HG03066 (cell line): ENCODE results near the gene IL17RD.

Experiments
- ATAC-seq: cut with Tn5 transposase; IDR thresholded peaks from one replicate; pipeline ENCODE4 v1.9.1; 2021; ENCODE audit warnings: low read depth; ENCODE audit not compliant: unreplicated experiment

IL17RD gene

DNA sequence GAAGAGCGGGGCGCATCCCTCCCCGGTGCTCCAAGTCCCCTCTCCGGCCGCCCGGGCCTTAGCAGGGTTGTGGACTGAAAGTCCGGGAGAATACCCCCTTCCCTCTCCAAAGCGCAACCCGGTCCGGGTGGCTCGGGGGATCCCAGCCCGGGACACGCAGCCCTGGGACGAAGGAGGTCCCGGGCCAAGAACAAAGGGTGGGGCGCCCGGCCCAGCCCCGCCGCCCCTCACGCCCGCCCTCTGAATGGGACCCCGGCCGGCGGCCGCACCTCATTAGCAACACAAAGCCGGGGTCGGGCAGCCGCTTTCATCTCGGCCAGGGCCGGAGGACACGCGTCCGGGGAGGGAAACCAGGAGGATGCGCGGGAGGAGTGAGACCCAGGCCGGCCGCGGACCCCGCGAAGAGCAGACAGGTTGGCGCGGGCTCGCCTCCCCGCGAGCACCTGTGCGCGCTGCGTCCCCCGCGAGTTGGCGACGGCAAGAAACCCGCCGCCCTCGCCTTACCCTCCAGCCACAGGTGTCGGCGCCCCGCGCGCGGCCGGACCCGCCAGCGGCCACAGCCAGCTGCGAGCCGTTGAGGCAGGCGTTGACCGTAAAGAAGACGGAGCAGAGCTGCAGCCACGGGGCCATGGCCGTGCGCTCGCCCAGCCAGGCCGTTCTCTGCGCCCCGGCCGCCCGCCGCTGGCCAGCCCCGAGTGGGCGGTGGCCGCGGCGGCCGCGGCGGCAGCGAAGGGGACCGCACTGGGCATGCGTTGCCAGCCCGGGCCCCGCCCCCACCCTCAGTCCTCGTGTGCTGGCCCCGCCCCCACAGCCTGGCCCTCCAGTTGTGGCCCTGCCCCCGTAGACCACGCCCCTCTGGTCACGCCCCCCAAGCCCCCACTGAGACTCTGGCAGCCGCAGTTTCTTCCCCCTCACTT, at the start of gene IL17RD:
Gene IL17RD (minus strand): TSS at position 697 of the 917 bp plus-strand sequence. CDS start 67 bp downstream, at position 630.
- no peak for ATAC-seq

DNA sequence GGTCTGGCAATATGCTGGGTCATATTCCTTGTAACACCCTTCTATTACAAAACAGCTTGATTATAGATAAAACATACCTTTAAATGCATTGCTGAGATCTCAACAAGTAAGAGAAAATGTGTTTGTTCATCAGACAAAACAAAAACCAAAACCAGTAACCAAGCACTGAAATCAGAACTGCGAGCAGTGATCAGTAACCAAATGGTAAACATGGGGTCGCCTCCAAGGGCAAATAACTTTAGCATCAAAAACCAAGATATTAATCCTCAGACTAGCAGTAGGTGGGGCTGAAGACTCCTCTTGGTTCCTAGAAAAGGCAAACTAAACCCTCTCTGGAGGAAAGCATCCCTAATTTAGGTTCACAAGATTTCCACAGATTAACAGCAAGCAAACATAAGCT, 41.3 kb upstream of the IL17RD start:
- no peak for ATAC-seq

DNA sequence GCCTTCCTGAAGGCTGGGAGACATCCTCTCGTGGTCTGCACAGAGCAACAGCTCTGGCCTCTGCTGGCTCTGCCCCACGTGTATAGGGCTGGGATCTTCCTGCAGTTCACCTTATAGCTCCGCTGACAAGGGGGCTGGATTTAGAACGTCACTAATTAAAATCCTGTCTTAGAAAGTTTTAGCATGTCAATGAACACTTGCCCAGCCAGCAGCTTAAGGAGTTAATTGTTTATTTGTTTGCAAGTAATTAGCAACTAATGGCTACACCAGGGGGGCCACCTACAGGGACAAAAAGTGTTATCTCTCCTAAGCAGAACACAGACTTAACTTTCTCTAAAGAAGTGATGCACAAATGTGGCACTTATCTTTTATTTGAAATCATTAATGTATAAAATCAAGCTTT, 34.7 kb upstream of the IL17RD start, which contains the start of gene HESX1:
Gene HESX1 (minus strand): TSS at position 84 of the 403 bp plus-strand sequence. CDS start 60 bp downstream, at position 24.
- ATAC-seq, result no peak

DNA sequence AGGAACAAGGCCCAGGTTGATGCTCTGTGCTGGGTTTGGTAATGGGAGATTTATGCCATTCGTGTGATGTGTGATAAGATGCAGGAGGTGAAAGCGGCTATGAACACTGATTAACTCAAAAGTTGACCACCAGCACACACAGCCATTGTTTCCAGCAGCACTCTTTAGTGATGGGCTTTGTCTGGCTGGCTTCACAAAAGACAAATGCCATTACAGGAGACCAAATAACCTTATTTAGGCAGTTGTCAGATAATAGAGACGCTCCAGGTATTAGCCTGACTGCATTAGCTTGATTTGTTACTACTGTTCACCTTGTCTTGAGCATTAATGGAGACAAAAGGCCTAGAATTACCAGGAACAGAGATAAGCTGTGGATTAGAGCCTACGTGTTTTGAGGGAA, 29.5 kb upstream of the IL17RD start:
- no peak for ATAC-seq

DNA sequence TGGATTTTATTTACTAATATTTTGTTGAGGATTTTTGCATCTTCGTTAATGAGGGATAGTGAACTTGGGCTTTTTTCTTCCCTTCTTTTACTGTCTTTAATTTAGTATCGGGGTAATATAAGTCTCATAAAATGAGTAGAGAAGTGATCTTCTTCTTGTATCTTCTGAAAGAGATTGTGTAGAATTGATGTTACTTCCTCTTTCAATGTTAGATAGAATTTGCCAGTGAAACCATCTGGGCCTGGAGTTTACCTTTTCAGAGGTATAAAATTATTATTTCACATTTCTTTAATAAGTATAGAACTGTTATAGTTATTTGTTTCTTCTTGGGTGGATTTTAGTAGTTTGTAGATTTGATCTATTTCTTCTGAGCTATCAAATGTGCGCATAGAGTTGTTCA, 26.9 kb upstream of the IL17RD start:
- no peak for ATAC-seq

DNA sequence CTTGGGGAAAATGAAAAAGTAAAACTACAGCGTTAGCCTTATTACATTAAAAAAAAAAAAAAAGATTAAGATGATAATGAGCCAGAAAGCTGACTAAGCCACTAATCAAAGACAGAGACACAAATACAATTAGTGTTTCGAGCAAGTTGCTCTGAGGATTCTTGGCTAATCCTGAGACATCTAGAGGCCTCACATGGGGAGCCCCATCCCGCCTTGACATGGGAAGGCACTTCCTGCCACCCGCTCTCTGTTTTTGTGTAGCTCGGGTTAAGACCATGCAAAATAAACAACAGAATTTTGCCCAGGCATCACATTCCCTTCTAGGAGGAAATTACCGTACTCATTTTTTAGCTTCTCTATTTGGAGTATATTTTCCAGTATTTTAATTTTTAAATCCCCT, 19.4 kb upstream of the IL17RD start:
- no peak for ATAC-seq

DNA sequence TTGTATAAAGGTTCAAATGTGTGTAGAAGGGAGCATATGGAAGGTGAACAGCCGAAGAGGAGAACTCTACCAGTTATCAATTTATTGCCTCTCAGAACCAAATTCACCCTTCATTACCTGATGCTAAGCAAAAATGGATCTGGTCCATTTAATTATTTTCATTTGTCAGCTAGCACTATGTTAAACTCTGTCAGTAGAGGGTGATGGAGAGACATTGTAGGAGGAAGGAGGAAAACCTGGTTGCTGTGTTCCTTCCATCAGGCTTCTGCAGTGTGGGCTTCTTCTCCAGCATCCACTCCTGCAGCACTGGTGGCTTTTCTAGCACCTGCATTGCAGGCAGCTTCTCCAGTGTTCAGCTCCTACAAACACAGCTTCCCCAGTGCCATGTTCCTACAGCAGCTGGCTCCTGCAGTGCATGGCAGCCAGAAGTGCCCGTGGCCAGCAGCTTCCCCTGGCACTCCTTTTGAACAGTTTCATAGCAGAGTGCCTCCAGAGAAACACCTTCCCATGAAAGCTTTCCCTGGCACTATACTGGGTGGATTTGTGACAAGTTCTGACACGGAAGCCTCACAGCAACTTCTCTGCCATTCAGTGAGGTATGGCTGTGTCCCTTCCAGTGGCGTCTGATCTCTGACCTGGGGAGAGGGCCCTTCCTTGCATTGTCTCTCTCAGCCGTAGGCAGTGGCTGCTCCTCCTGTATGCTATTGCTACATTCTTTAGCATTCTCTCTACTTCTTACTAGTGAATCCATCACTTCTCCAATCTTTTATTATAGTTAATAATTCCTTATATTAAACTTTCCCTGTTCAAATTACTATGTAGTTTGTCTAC, 14.6 kb upstream of the IL17RD start:
- ATAC-seq, result no peak

DNA sequence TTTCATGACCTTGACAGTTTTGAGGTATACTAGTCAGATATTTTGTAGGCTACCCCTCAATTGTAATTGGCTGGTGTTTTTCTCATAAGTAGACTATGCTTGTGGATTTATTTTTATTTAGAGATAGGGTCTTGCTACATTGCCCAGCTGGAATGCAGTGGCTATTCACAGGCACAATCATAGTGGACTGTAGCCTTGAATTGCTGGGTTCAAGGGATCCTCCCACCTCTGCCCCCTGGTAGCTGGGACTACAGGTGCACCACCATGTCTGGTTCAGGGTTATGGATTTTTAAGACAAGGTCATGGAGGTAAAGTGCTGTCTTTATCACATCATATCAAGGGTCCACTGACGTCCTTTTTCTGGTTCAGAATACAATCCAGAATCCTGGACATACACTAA, 10.9 kb upstream of the IL17RD start:
- ATAC-seq, result no peak

DNA sequence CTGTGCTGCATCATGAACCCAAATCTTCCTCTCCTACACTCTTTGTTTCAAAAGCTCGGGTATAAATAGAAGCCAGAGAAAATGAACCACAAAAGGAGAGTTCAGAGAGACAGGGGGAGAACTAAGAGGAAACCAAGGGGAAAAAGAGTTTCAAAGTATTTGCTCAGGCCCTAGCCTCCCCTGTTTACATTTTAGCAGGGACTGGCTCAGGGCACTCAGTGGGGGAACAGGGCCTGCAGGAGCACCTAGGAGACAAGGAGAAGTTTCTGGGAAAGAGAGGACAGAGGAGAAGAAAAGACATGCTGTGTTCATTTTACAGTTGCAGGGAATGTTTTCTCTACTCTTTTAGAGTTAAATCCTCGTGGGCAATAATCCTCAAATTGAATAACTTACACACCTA, 8.5 kb upstream of the IL17RD start:
- no peak for ATAC-seq

DNA sequence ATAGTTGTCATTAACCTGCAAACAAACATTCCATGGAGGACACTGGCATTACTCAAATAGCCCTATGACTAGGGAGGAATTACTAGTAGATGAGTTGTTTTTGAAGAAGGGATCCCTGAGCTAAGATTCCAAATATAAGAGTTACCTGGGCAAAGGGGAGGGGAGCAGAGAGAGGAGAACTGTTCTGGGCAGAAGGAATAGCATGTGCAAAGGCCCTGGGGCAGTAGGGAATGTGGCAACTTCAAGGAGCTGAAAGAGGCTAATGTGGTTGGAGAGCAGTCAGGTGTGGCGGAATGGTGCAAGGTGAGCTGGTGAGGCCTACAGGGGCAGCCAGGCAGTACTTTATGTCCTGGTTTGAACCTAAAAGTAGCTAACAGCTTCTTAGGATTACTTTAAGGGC, 5.8 kb upstream of the IL17RD start:
- ATAC-seq, result no peak

DNA sequence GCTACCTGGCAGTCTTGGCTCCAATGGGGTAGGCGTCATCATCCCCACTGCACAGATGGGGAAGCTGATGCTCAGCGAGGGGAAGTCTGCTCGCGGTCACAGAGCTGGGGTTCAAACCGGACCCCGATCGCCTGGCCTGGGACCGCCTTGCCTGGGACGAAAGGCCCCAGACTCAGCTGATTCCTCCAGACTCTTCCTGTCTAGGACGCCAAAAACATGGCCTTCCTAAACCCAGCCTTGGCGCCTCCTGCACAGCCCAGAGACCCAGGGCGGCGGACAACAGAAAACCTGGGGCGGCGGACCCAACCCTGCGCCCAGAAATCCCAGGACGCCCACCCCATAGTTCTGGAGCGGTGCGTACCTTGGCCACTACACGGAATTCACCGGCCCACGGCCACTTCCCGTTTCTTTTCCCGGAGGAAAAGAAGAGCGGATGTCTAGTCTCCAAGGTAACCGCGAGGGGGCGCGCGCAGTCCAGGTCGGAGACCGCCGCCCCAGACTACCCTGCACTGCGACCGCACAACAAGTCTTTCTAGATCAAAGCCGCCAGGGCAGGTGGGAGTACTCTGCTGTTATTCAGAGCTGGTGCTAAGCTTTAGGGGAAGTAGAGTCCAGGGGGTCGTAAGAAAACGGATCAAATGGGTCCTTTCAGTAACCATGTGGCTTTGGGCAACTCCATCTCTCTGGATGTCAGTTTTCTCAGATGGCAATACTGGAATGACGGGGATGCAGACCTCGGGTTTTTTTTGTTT, 4.9 kb upstream of the IL17RD start:
- no peak for ATAC-seq

DNA sequence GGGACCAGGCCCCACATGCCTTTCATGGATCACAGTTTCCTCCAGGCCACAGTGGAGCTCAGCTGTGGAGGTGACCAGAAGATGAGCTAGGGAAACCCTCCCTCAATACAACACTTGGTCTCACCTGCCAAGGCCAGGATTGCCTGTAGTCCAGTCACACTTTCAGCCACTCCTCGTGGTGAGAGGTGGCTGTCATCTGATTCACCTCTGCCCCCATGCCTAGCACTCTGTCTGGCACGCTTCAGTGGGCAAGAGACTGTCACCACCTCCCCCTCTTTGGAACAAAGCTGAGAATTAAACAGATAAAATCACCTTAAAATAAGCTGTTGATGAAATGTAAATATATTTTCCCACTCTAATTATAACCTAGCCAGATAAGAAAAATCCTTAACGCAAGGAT, 4.0 kb upstream of the IL17RD start:
- ATAC-seq, result no peak

DNA sequence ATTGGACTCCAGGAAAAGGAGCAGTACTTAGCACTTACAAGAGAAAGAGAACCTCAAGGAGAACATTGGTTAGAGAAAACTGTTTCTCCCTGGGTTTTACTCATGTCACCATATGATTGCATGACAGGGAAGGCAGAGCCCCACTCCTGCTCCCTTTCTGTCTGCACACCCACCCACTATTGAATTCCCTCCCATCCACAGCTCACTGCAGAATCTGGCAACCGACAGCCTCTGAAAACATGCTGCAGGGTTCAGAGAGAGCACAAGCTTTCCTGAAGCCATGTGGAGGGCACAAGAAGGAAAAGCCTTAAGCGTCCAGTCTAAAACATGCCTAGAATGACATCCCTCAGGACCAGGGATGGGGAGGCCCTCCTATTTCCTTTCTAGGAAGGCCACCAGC, 3.0 kb upstream of the IL17RD start:
- no peak for ATAC-seq

DNA sequence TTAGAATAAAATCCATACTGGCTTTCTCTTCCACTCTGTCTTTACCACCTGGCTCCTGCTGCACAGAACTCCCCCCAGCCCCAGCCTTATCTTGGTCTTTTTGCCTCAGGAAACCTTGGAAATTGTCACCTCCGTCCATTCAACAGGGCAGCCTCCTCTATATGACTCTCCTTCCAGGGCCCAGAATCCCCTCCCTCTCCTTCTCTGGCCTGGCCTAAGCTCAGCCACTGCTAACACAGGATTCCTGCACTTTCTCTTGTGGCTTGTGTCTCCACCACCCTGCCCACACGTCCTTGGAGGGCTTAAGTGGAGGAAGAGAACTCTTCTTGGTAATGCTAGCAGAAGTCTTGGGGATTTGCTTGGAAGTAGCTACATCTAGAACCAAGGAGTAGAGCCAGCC, 1.5 kb upstream of the IL17RD start:
- ATAC-seq, result no peak

DNA sequence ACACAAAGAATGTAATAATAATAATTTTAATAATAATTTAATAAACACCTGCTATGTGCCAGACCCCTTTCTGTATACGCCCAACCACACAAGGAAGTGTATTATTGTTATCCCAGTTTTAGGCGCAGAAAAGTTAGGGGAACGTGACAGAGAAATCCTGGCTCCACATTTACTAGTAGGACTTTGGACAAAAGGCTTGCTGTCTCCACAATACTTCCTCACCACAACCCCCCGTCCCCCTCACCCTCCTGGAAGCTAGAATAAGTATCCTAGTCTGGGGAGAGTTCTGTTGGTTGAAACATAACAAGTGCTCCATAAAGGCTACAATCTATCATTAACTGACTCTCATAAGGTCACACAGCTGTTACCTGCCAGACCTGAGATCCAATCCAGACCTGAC, 488 bp upstream of the IL17RD start:
- ATAC-seq, result no peak

DNA sequence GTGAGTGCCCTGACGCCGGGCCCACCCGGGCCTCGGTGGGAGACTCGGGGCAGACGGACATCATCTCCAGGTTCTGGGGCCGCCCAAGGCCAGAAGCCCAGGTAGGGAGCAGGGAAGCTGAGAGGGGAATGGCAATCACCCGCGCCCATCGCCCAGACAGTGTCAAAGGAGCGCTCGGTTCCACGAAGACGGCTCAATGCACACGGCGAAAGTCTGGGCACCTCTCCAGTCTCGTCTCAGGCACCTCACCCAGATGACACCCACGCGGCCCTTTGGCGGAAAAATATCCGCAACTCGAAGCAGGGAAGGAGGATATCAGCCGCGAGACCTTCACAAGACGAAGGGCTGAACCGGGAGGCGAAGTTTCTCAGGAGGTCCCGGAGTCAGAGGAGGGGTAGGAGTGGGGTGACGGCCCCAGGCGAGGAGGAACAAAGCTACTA, 916 bp downstream of the IL17RD start:
- ATAC-seq, result no peak

DNA sequence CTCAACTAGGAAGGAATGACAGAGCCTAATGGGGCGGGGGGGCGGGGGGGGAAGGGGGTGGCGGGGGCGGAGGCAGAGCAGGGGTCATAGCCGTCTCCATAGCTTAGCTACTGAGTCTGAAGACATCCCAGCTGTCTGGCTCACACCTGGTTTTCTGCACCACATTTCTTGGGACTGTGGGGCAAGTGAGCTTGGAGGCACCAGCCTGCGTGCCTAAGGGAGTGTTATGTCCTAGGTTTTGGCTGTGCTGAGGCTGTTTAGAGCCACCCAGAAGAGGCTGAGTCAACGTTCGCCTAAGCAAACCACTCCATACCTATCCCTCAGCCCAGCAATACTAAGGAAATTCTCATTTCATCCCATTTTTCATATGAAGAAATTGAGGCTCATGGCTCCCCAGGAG, 1.4 kb downstream of the IL17RD start:
- no peak for ATAC-seq

DNA sequence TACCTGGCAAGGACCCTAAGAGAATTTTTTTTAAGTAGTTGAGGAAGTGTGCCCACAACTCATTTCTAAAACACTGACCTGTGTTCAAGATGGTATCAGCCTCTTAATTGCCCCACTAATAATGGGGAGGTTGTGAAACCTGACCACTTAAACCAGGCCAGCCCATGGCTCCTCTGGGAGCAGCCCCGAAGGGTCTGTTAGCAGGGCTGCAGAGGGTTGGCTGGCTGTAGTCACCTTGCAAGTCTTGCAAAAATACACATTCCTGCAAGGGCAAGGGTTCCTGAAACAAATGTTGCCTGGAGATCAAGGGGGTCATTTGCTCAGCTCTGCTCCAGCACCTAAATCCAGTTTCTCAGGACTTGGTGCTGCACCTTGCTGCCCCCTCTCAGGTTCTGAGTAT, 3.2 kb downstream of the IL17RD start:
- no peak for ATAC-seq

DNA sequence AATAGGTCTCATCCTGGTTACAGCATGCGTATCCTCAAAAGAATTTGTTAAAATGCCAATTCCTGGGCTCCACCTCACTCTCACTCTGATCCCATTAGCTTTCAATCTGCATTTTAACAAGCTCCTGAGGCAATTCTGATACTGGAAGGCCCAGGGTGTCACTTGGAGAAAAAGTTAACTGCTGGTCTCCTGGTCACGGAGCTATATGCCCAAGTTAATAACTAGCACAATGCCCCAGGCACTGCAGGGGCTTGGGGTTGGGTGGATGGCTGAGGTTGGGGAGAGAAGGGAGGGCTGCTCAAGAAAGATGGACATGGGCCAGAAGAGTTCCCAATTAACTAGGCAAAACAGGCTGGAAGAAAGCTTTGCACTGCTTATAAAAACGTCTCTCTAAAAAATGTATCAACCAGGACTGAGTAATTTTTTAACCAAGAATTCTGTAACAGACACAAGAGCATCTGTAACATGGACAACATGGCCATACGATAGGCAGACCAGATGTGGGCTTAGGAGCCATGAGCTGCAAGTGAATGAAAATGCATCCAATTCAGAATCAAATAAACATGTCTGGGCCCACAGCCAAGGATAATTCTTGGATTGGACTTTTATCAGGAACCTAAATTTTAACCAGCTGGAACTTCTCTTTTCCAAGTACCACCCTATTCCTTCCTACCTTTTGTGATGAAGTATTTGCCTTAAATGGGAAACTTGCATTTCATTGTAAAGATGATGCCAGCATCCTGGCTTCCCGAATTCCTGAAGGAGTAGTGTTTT, 4.2 kb downstream of the IL17RD start:
- no peak for ATAC-seq
